KMS-11 (cell line): ENCODE data around the gene XRCC4.

ENCODE experiments used
- H2AFZ ChIP-seq: fragments of 200-600 bp; sonication (generic); 2 replicates; pipeline ENCODE4 v1.6.1; 2016; ENCODE audit warnings: antibody characterized with exemption, mixed run types, low read depth
- H3K27ac ChIP-seq: fragments of 200-600 bp; sonication (generic); 2 replicates; pipeline ENCODE4 v1.6.1; 2016; ENCODE audit warnings: mild to moderate bottlenecking, mixed run types
- H3K27me3 ChIP-seq: fragments of 200-600 bp; sonication (generic); 2 replicates; pipeline ENCODE4 v1.6.1; 2017; ENCODE audit warnings: mild to moderate bottlenecking, low read depth, mixed run types, moderate library complexity; ENCODE audit not compliant: insufficient read depth
- H3K36me3 ChIP-seq: fragments of 200-600 bp; sonication (generic); 2 replicates; pipeline ENCODE4 v1.6.1; 2017; ENCODE audit warnings: mild to moderate bottlenecking, mixed run types; ENCODE audit not compliant: insufficient read depth
- H3K4me1 ChIP-seq: fragments of 200-600 bp; sonication (generic); 2 replicates; pipeline ENCODE4 v1.6.1; 2016; ENCODE audit warnings: mild to moderate bottlenecking, low read depth, mixed run types; ENCODE audit not compliant: poor library complexity, severe bottlenecking
- H3K4me2 ChIP-seq: fragments of 200-600 bp; sonication (generic); 2 replicates; pipeline ENCODE4 v1.7.0; 2016; ENCODE audit warnings: mild to moderate bottlenecking, mixed run types
- H3K4me3 ChIP-seq: fragments of 200-600 bp; sonication (generic); IDR thresholded peaks from 2 replicates; pipeline ENCODE4 v1.6.1; 2017; ENCODE audit warnings: low read depth, low read length, mixed read lengths; ENCODE audit not compliant: insufficient read depth
- H3K79me2 ChIP-seq: fragments of 200-600 bp; sonication (generic); 2 replicates; pipeline ENCODE4 v1.6.1; 2016; ENCODE audit warnings: low read depth, mixed run types; ENCODE audit not compliant: insufficient read depth
- H3K9ac ChIP-seq: fragments of 200-600 bp; sonication (generic); 2 replicates; pipeline ENCODE4 v1.6.1; 2016; ENCODE audit warnings: mild to moderate bottlenecking, mixed run types
- H4K20me1 ChIP-seq: fragments of 200-600 bp; sonication (generic); 2 replicates; pipeline ENCODE4 v1.6.1; 2016; ENCODE audit warnings: mild to moderate bottlenecking, mixed run types; ENCODE audit not compliant: insufficient read depth
- CTCF ChIP-seq: fragments of 200-600 bp; sonication (generic); conservative IDR thresholded peaks from 2 replicates; pipeline ENCODE4 v1.6.1; 2017; ENCODE audit warnings: low read depth, mild to moderate bottlenecking, antibody characterized with exemption, low read length, moderate library complexity, mixed read lengths

Gene XRCC4

GRCh38 chr5:83102364-83102980, 25.1 kb downstream of the XRCC4 start:
- H3K9ac ChIP-seq: no peak overlapping the region
- no peaks in the 10 kb centered on the region for H3K36me3 ChIP-seq
- 0 out of 2 replicates have a peak overlapping the region, but pooled peaks have one; percentile 4 for H3K4me2 ChIP-seq
- no peak for TF ChIP-seq CTCF
- no peak overlapping the region for H2AFZ ChIP-seq
- no peaks in the 10 kb centered on the region for H3K27me3 ChIP-seq
- no peaks in the 10 kb centered on the region for H3K79me2 ChIP-seq
- H4K20me1 ChIP-seq: no peaks in the 10 kb centered on the region
- H3K27ac ChIP-seq: no peak overlapping the region
- no peak overlapping the region for H3K4me3 ChIP-seq
- peaks cover 20% of the 10 kb centered on the region for H3K4me1 ChIP-seq

GRCh38 chr5:83104021-83104420, 26.7 kb downstream of the XRCC4 start:
- H3K36me3 ChIP-seq: no peaks in the 10 kb centered on the region
- no peaks in the 10 kb centered on the region for H4K20me1 ChIP-seq
- H3K27ac ChIP-seq: no peak overlapping the region
- H3K4me2 ChIP-seq: no peak overlapping the region
- TF ChIP-seq CTCF: no peak
- no peak overlapping the region for H2AFZ ChIP-seq
- H3K27me3 ChIP-seq: no peaks in the 10 kb centered on the region
- H3K79me2 ChIP-seq: no peaks in the 10 kb centered on the region
- H3K9ac ChIP-seq: no peak overlapping the region
- peaks cover 13% of the 10 kb centered on the region for H3K4me1 ChIP-seq
- no peak overlapping the region for H3K4me3 ChIP-seq

- Histone ChIP-seq H3K79me2 (no peaks in the 10 kb centered on the region), H3K4me2 (no peak overlapping the region), H2AFZ (no peak overlapping the region), H4K20me1 (no peaks in the 10 kb centered on the region), H3K36me3 (no peaks in the 10 kb centered on the region; the same call in 1 of the 2 replicates), H3K4me3 (no peak overlapping the region), H3K27me3 (no peaks in the 10 kb centered on the region), H3K27ac (no peak overlapping the region), H3K9ac (no peak overlapping the region), H3K4me1 (no peaks in the 10 kb centered on the region)
- TF ChIP-seq CTCF: no peak
These were observed 30.5 kb downstream of the XRCC4 start for GRCh38 chr5:83107692-83108420.

- Histone ChIP-seq H3K27me3 (no peaks in the 10 kb centered on the region), H3K27ac (no peak overlapping the region), H3K4me3 (no peak overlapping the region), H3K4me2 (no peak overlapping the region), H3K79me2 (no peaks in the 10 kb centered on the region), H3K4me1 (no peaks in the 10 kb centered on the region), H3K9ac (no peak overlapping the region), H2AFZ (no peak overlapping the region), H4K20me1 (no peaks in the 10 kb centered on the region), H3K36me3 (no peaks in the 10 kb centered on the region; the same call in 1 of the 2 replicates)
- TF ChIP-seq CTCF: no peak
These were observed 32.0 kb downstream of the XRCC4 start for GRCh38 chr5:83109380-83109779.
